ENCODE results near the gene BRD1. TPM values are rescaled to one million over a fixed set of nuclear protein-coding genes. Genes with fewer than 3 reads are reported as not detected.

BRD1 gene
- total RNA-seq, 1 experiment from 2014 or later, result 31.3 TPM

DNA sequence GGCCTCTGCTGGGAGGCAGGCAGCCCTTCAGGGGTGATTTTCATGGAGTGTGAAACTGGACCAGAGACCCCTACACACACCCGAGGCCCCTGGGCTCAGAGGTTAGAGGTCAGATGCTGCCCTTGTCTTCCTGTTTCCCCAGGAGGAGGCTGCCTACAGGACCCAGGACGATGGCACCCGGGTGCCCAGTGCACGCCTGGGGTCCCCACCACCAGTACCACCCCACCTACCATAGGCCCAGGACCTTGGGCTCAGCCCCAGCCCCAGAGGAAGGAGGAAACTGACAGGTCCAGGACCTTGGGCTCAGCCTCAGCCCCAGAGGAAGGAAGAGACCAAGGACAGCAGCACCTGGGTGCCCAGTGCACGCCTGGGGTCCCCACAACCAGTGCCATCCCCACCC lies 79.2 kb downstream of the BRD1 start:
- DNase-seq (ENCODE audit: low read depth, low spot score) (no peak), ATAC-seq (no peak)
- no peaks in the 10 kb centered on the region for H3K9me2 ChIP-seq (ENCODE audit: insufficient read depth)
- intact Hi-C loops (cut with micrococcal nuclease), result no loop called here
- H3K27me3 ChIP-seq (ENCODE audit: insufficient read depth, low read length), result no peaks in the 10 kb centered on the region
- CTCF ChIA-PET, result no interaction called here
- no peak overlapping the region for H3K9ac ChIP-seq (ENCODE audit: low read length)
- H3K79me2 ChIP-seq (ENCODE audit: insufficient read depth, low read length), result no peaks in the 10 kb centered on the region
- RAD21 ChIA-PET (ENCODE audit: low non-redundant PET in 1 of 2, low total read pairs in 2 of 2, uncharacterized antibody in 2 of 2, unreplicated experiment in 2 of 2), result no interaction called here
- no peaks in the 10 kb centered on the region for H4K20me1 ChIP-seq (ENCODE audit: insufficient read depth)
- POLR2A ChIA-PET, result no interaction called here
- H3K4me1 ChIP-seq (ENCODE audit: control insufficient read depth in 1 of 2, insufficient read depth in 2 of 2, low read length in 2 of 2), result no peaks in the 10 kb centered on the region
- no peak overlapping the region for H3K4me3 ChIP-seq (replicated peaks in 1 of 2; ENCODE audit: low read depth in 1 of 2, low read length in 2 of 2)
- H3K9me3 ChIP-seq (ENCODE audit: control insufficient read depth in 1 of 2, insufficient read depth in 1 of 2, low read depth in 1 of 2, low read length in 2 of 2), result peaks cover 11 to 31% of the 10 kb centered on the region in 2 experiments; a peak in 3 of 4 replicates
- H3K36me3 ChIP-seq (ENCODE audit: control insufficient read depth in 1 of 2, insufficient read depth in 2 of 2, low read length in 2 of 2), result no peaks in the 10 kb centered on the region
- TF ChIP-seq CEBPB (IDR thresholded peaks at IDR 0.05; ENCODE audit: low read depth) (no peak), FOSL1 (IDR thresholded peaks at IDR 0.05; ENCODE audit: low read depth) (no peak), REST (IDR thresholded peaks at IDR 0.05; ENCODE audit: low read depth) (no peak), TCF7L2 (IDR thresholded peaks at IDR 0.05; ENCODE audit: borderline replicate concordance, extremely low read depth, insufficient read depth, insufficient read length) (no peak), ZFX (IDR thresholded peaks at IDR 0.05) (no peak), ZNF274 (IDR thresholded peaks at IDR 0.05; ENCODE audit: low read depth, low read length) (no peak), ELF1 (IDR thresholded peaks at IDR 0.05; ENCODE audit: borderline replicate concordance, low read depth) (no peak), CTCF (IDR thresholded peaks at IDR 0.05 in 2 of 3, conservative IDR thresholded peaks at IDR 0.05 in 1 of 3; ENCODE audit: borderline replicate concordance in 1 of 3, insufficient read depth in 1 of 3, low read depth in 2 of 3, low read length in 2 of 3) (no peak)
- TF ChIP-seq, protein P1, sequence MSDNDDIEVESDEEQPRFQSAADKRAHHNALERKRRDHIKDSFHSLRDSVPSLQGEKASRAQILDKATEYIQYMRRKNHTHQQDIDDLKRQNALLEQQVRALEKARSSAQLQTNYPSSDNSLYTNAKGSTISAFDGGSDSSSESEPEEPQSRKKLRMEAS (IDR thresholded peaks at IDR 0.05), result no peak
- TF ChIP-seq, protein P2, sequence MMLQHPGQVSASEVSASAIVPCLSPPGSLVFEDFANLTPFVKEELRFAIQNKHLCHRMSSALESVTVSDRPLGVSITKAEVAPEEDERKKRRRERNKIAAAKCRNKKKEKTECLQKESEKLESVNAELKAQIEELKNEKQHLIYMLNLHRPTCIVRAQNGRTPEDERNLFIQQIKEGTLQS (IDR thresholded peaks at IDR 0.05), result no peak
- no TSS peak for BruUV-seq (replicated peaks)
- no peak overlapping the region for H2AFZ ChIP-seq (ENCODE audit: low read depth, low read length, poor library complexity, severe bottlenecking)
- H3K27ac ChIP-seq (ENCODE audit: low read depth, low read length), result no peak overlapping the region
- no peak overlapping the region for H3K4me2 ChIP-seq (ENCODE audit: low read length)
